H1 (cell line): ENCODE measurements around the gene DNAH10. TPM values are rescaled to one million over a fixed set of nuclear protein-coding genes. Genes with fewer than 3 reads are reported as not detected.

Experiments
- CTCF ChIA-PET: fragments of 300-600 bp; sonication (Branson Sonifier 250); formaldehyde crosslinking; loops from one replicate; lab custom pipeline; 2021; ENCODE audit not compliant: partially characterized antibody; lab: Charles Lee
- POLR2A ChIA-PET: fragments of 300-600 bp; sonication (Branson Sonifier 250); formaldehyde crosslinking; loops from one replicate; lab custom pipeline; 2021; ENCODE audit warnings: inconsistent platforms; ENCODE audit not compliant: partially characterized antibody; lab: Charles Lee
- DNase-seq, 2 experiments: peaks; one replicate each; pipeline versions ENCODE4 v3.0.0 to v3.0.0-alpha.2; 2010 to 2022; ENCODE audit warnings: low spot score in 2 of 2, low read depth in 1 of 2, mixed read lengths in 1 of 2
- FAIRE-seq: peaks from 2 replicates; lab custom pipeline; 2011; peaks lifted over from hg19 to GRCh38; lab: Jason Lieb, UNC
- H2AFZ ChIP-seq: 2 replicates; pipeline ENCODE4 v1.8.1; 2012; ENCODE audit warnings: low read length, inconsistent platforms
- H2AK5ac ChIP-seq: 2 replicates; pipeline ENCODE4 v1.6.1; 2013; ENCODE audit warnings: low read depth, low read length
- H2BK120ac ChIP-seq: replicated peaks from 2 replicates; pipeline ENCODE3; 2013; ENCODE audit warnings: low read depth, low read length, inconsistent platforms
- H2BK12ac ChIP-seq: 2 replicates; pipeline ENCODE4 v1.6.1; 2013; ENCODE audit warnings: low read depth, low read length
- H2BK15ac ChIP-seq: 2 replicates; pipeline ENCODE4 v1.6.1; 2013; ENCODE audit warnings: low read length
- H2BK20ac ChIP-seq: 2 replicates; pipeline ENCODE4 v1.6.1; 2013; ENCODE audit warnings: low read length
- H2BK5ac ChIP-seq: 2 replicates; pipeline ENCODE4 v1.6.1; 2013; ENCODE audit warnings: low read depth, low read length
- H3K14ac ChIP-seq: 2 replicates; pipeline ENCODE4 v1.6.1; 2013; ENCODE audit warnings: inconsistent platforms; ENCODE audit not compliant: insufficient read length
- H3K18ac ChIP-seq: 2 replicates; pipeline ENCODE4 v1.6.1; 2013; ENCODE audit warnings: low read length; ENCODE audit errors: extremely low read depth
- H3K23ac ChIP-seq: 2 replicates; pipeline ENCODE4 v1.6.1; 2013; ENCODE audit warnings: inconsistent platforms; ENCODE audit not compliant: insufficient read length
- H3K23me2 ChIP-seq: 2 replicates; pipeline ENCODE4 v1.6.1; 2013; ENCODE audit warnings: low read depth, low read length
- H3K27ac ChIP-seq: 2 replicates; pipeline ENCODE4 v1.6.1; 2011; ENCODE audit warnings: low read depth, low read length, inconsistent platforms
- H3K27me3 ChIP-seq, 4 experiments: replicated peaks in 1 of 4; 1 replicate in 1 of 4; 2 replicates in 3 of 4; pipeline versions ENCODE4 v1.6.1 to v1.8.1; 2011 to 2013; ENCODE audit warnings: low read length in 3 of 4, mild to moderate bottlenecking in 3 of 4, inconsistent platforms in 2 of 4, mixed read lengths in 2 of 4, moderate library complexity in 1 of 4; ENCODE audit not compliant: control insufficient read depth in 3 of 4, insufficient read depth in 3 of 4; ENCODE audit errors: extremely low read depth in 1 of 4
- H3K36me3 ChIP-seq, 4 experiments: 2 replicates each; pipeline versions ENCODE4 v1.6.1 to v1.8.1; 2011 to 2013; ENCODE audit warnings: mild to moderate bottlenecking in 4 of 4, low read length in 3 of 4, moderate library complexity in 2 of 4, control low read depth in 1 of 4, inconsistent platforms in 1 of 4; ENCODE audit not compliant: insufficient read depth in 4 of 4, control insufficient read depth in 2 of 4
- H3K4ac ChIP-seq: replicated peaks from 2 replicates; pipeline ENCODE3; 2013; ENCODE audit warnings: low read length, low read depth, mixed read lengths, inconsistent platforms; ENCODE audit not compliant: insufficient read length
- H3K4me1 ChIP-seq, 4 experiments: replicated peaks in 1 of 4; 1 replicate in 1 of 4; 2 replicates in 3 of 4; pipeline versions ENCODE4 v1.6.1 to v1.8.1; 2011 to 2013; ENCODE audit warnings: low read length in 3 of 4, inconsistent platforms in 2 of 4, mixed read lengths in 1 of 4; ENCODE audit not compliant: insufficient read depth in 4 of 4, control insufficient read depth in 3 of 4
- H3K4me2 ChIP-seq, 2 experiments: 2 replicates each; pipeline versions ENCODE4 v1.6.1 to v1.8.1; 2011 to 2013; ENCODE audit warnings: low read depth in 2 of 2, low read length in 2 of 2, control low read depth in 1 of 2, inconsistent platforms in 1 of 2, mild to moderate bottlenecking in 1 of 2; ENCODE audit not compliant: insufficient read depth in 1 of 2
- H3K4me3 ChIP-seq, 4 experiments: fragments of 200-600, 300-600 bp in 1 of 4; sonication (generic), shearing (Covaris generic), sonication (Bioruptor Twin) in 1 of 4; 2 replicates each; pipeline versions ENCODE4 v1.5.1 to v1.8.1; 2011 to 2016; ENCODE audit warnings: low read length in 4 of 4, low read depth in 3 of 4, control low read depth in 2 of 4, inconsistent platforms in 2 of 4, mild to moderate bottlenecking in 2 of 4, mixed read lengths in 1 of 4, moderate library complexity in 1 of 4; ENCODE audit not compliant: insufficient read depth in 2 of 4; ENCODE audit errors: extremely low read depth in 1 of 4
- H3K56ac ChIP-seq: replicated peaks from 2 replicates; pipeline ENCODE3; 2013; ENCODE audit warnings: low read depth, mild to moderate bottlenecking, mixed read lengths, low read length, inconsistent platforms; ENCODE audit not compliant: insufficient read length
- H3K79me1 ChIP-seq: 2 replicates; pipeline ENCODE4 v1.6.1; 2013; ENCODE audit warnings: low read depth, low read length, control low read depth
- H3K79me2 ChIP-seq, 2 experiments: 2 replicates each; pipeline versions ENCODE4 v1.6.1 to v1.8.1; 2012 to 2013; ENCODE audit warnings: low read length in 2 of 2, mild to moderate bottlenecking in 2 of 2, inconsistent platforms in 1 of 2; ENCODE audit not compliant: insufficient read depth in 2 of 2, control insufficient read depth in 1 of 2
- H3K9ac ChIP-seq, 4 experiments: replicated peaks in 1 of 4; 1 replicate in 1 of 4; 2 replicates in 3 of 4; pipeline versions ENCODE4 v1.6.1 to v1.8.1; 2011 to 2013; ENCODE audit warnings: low read depth in 3 of 4, low read length in 3 of 4, control low read depth in 2 of 4, mild to moderate bottlenecking in 2 of 4, moderate library complexity in 2 of 4, inconsistent platforms in 1 of 4; ENCODE audit errors: extremely low read depth in 1 of 4
- H3K9me3 ChIP-seq, 2 experiments: 2 replicates each; pipeline versions ENCODE4 v1.6.1 to v1.8.1; 2012 to 2013; ENCODE audit warnings: mild to moderate bottlenecking in 2 of 2, moderate library complexity in 2 of 2, control low read depth in 1 of 2, inconsistent platforms in 1 of 2, low read depth in 1 of 2, low read length in 1 of 2, mixed read lengths in 1 of 2; ENCODE audit not compliant: insufficient read depth in 2 of 2
- H4K20me1 ChIP-seq, 2 experiments: replicated peaks in 1 of 2; 2 replicates each; pipeline versions ENCODE3 to v1.8.1; 2011 to 2013; ENCODE audit warnings: inconsistent platforms in 2 of 2, low read length in 2 of 2, mild to moderate bottlenecking in 1 of 2; ENCODE audit not compliant: insufficient read depth in 2 of 2, control insufficient read depth in 1 of 2
- H4K5ac ChIP-seq: 2 replicates; pipeline ENCODE4 v1.6.1; 2013; ENCODE audit warnings: low read length, low read depth, mixed read lengths, inconsistent platforms; ENCODE audit not compliant: insufficient read length
- H4K8ac ChIP-seq: 2 replicates; pipeline ENCODE4 v1.8.0; 2013; ENCODE audit warnings: mild to moderate bottlenecking, moderate library complexity, low read length, inconsistent platforms; ENCODE audit not compliant: insufficient read depth; ENCODE audit errors: extremely low read depth
- H4K91ac ChIP-seq: replicated peaks from 2 replicates; pipeline ENCODE3; 2013; ENCODE audit warnings: low read length, mixed read lengths, inconsistent platforms; ENCODE audit not compliant: insufficient read length
- BACH1 ChIP-seq: IDR thresholded peaks from 2 replicates; pipeline ENCODE4 v1.6.1; 2012; ENCODE audit warnings: low read length, improper control_type of control experiment
- CBX5 ChIP-seq: fragments of 300-800, 300-1000 bp; sonication (generic); IDR thresholded peaks from 2 replicates; pipeline ENCODE4 v1.7.1; 2016; ENCODE audit warnings: antibody characterized with exemption, low read length, low read depth
- E2F6 ChIP-seq: IDR thresholded peaks from 2 replicates; pipeline ENCODE4 v1.6.1; 2012; ENCODE audit warnings: inconsistent platforms
- HDAC2 ChIP-seq, 2 experiments: fragments of 300-600 bp in 1 of 2; sonication (generic) in 1 of 2; IDR thresholded peaks; 2 replicates each; pipeline ENCODE4 v1.6.1; 2011 to 2012; ENCODE audit warnings: low read depth in 2 of 2, low read length in 2 of 2, mild to moderate bottlenecking in 2 of 2, moderate library complexity in 2 of 2, borderline replicate concordance in 1 of 2, inconsistent platforms in 1 of 2
- HDAC6 ChIP-seq: IDR thresholded peaks from one replicate; pipeline ENCODE4 v1.7.1; 2012; ENCODE audit warnings: low read depth, mild to moderate bottlenecking, inconsistent platforms, low read length, moderate library complexity
- NANOG ChIP-seq: IDR thresholded peaks from 2 replicates; pipeline ENCODE4 v1.6.1; 2011; ENCODE audit warnings: low read length, low read depth, mild to moderate bottlenecking, inconsistent platforms; ENCODE audit not compliant: insufficient read depth, poor library complexity, severe bottlenecking
- PHF8 ChIP-seq: fragments of 200-600 bp; sonication (generic); conservative IDR thresholded peaks from 2 replicates; pipeline ENCODE4 v1.7.1; 2012; ENCODE audit warnings: low read depth, mild to moderate bottlenecking, inconsistent platforms, low read length, moderate library complexity
- RBBP5 ChIP-seq: IDR thresholded peaks from 2 replicates; pipeline ENCODE4 v1.7.1; 2012; ENCODE audit warnings: low read depth, mild to moderate bottlenecking, inconsistent platforms, low read length, moderate library complexity, borderline replicate concordance
- TAF7 ChIP-seq: optimal IDR thresholded peaks from 2 replicates; pipeline ENCODE3; 2011; ENCODE audit warnings: low read depth, mild to moderate bottlenecking, inconsistent platforms, low read length, moderate library complexity, borderline replicate concordance
- TCF12 ChIP-seq: IDR thresholded peaks from 2 replicates; pipeline ENCODE4 v1.6.1; 2011; ENCODE audit warnings: low read depth, mild to moderate bottlenecking, low read length
- TEAD4 ChIP-seq: IDR thresholded peaks from 2 replicates; pipeline ENCODE4 v1.6.1; 2012; ENCODE audit warnings: low read depth, low read length, inconsistent platforms, mixed read lengths
- USF2 ChIP-seq: IDR thresholded peaks from 2 replicates; pipeline ENCODE4 v1.6.1; 2011; ENCODE audit warnings: low read length, improper control_type of control experiment
- WGBS, 2 experiments: shearing (Covaris generic) in 1 of 2; methylation state at CpG; one replicate each; pipeline versions ENCODE4 v1.1.6 to v1.1.7; 2013 to 2015; ENCODE audit warnings: low lambda C conversion rate in 2 of 2, mixed read lengths in 2 of 2, inconsistent platforms in 1 of 2, low coverage in 1 of 2, missing lambda C conversion rate in 1 of 2; ENCODE audit not compliant: insufficient replicate concordance in 2 of 2, insufficient coverage in 1 of 2, insufficient read length in 1 of 2; ENCODE audit errors: extremely low coverage in 1 of 2, missing lambda C conversion rate in 1 of 2; 5-methylcytosine and 5-hydroxymethylcytosine counted together
- polyA plus RNA-seq, 7 experiments: library from polyadenylated mRNA; depleted of rRNA in 3 of 7; stranded (reverse) in 5 of 7; unstranded in 2 of 7; fragments of >200 nt in 5 of 7; fragments of 200-250 nt in 2 of 7; gene quantifications; 1 replicate in 5 of 7; 2 replicates in 1 of 7; 4 replicates in 1 of 7; pipeline versions ENCODE4 v1.2.1 to v1.2.3, GENCODE V29; 2011 to 2013; ENCODE audit warnings: missing spikeins in 2 of 7, mixed read lengths in 2 of 7
- total RNA-seq: library from RNA; stranded (reverse); fragmentation: NEBNext Ultra II Directional; extraction: Animal tissue kit (Norgen Biotek cat#: 25700); gene quantifications from 2 replicates; pipeline ENCODE4 v1.2.1, GENCODE V29; 2021

The DNAH10 gene
- total and polyA plus RNA-seq, 2 of the 8 experiments (the other 6 are each of a cell fraction or from before 2014, with no cell fraction given): 0.02 to 0.24 TPM

- H3K14ac ChIP-seq: no peak overlapping the region
- no peaks in the 10 kb centered on the region for H3K9me3 ChIP-seq
- H4K5ac ChIP-seq: no peak overlapping the region
- no peak overlapping the region for H3K18ac ChIP-seq
- H3K4me2 ChIP-seq: no peak overlapping the region
- WGBS, 2 experiments: 82% methylated on average over 7 of the region's 9 CpGs; no CpG with 5 or more reads in 1 of the 2 experiments
- POLR2A ChIA-PET: no interaction called here
- no peak overlapping the region for H2AK5ac ChIP-seq
- no peak overlapping the region for H3K56ac ChIP-seq
- H3K4me1 ChIP-seq: no peaks in the 10 kb centered on the region
- no peaks in the 10 kb centered on the region for H3K23me2 ChIP-seq
- FAIRE-seq (no peak), DNase-seq (no peak)
- H3K27me3 ChIP-seq: peaks cover 0 to 8% (median 2%) of the 10 kb centered on the region in 4 experiments; a peak in 3 of 7 replicates
- no peak overlapping the region for H3K27ac ChIP-seq
- H2BK12ac ChIP-seq: no peak overlapping the region
- no peak overlapping the region for H3K4ac ChIP-seq
- H4K20me1 ChIP-seq: no peaks in the 10 kb centered on the region
- H3K79me2 ChIP-seq: no peaks in the 10 kb centered on the region
- no peak overlapping the region for H2BK5ac ChIP-seq
- H4K8ac ChIP-seq: no peak overlapping the region
- H2BK120ac ChIP-seq: no peak overlapping the region
- no peak overlapping the region for H2BK15ac ChIP-seq
- no peak overlapping the region for H4K91ac ChIP-seq
- H3K36me3 ChIP-seq: no peaks in the 10 kb centered on the region
- H3K23ac ChIP-seq: no peak overlapping the region
- no peak overlapping the region for H2BK20ac ChIP-seq
- no peak overlapping the region for H3K9ac ChIP-seq
- H2AFZ ChIP-seq: no peak overlapping the region
- no peaks in the 10 kb centered on the region for H3K79me1 ChIP-seq
- CTCF ChIA-PET: interaction anchor here (0.7 to 5.2 kb wide), 9 partner anchors 11 to 92 kb away, joined by 3 to 27 read pairs (median 4); no protein-coding TSS in a partner anchor
- no peak overlapping the region for H3K4me3 ChIP-seq
- TF ChIP-seq TEAD4 (no peak), TCF12 (no peak), TAF7 (no peak), PHF8 (no peak), BACH1 (no peak), USF2 (no peak), NANOG (no peak), HDAC2 (IDR thresholded peaks at IDR 0.05; ENCODE audit: borderline replicate concordance in 1 of 2, low read depth in 2 of 2, low read length in 2 of 2) (no peak), CBX5 (no peak), HDAC6 (no peak), RBBP5 (no peak), E2F6 (no peak)
These were observed 178.5 kb downstream of the DNAH10 start for GRCh38 chr12:123940627-123940966.
